Cortex of kidney (tissue), 1 donor: Measurements from ENCODE around the gene HPS5.
"Not testable (repeated sequence)": the region's sequence is repeated elsewhere in the genome, so short reads cannot be mapped to it uniquely, and the experiment has no call there.

Experiments used
- DNase-seq: peaks from one replicate; lab custom pipeline; 2025; lab: John Stamatoyannopoulos, UW

Gene HPS5, protein sequence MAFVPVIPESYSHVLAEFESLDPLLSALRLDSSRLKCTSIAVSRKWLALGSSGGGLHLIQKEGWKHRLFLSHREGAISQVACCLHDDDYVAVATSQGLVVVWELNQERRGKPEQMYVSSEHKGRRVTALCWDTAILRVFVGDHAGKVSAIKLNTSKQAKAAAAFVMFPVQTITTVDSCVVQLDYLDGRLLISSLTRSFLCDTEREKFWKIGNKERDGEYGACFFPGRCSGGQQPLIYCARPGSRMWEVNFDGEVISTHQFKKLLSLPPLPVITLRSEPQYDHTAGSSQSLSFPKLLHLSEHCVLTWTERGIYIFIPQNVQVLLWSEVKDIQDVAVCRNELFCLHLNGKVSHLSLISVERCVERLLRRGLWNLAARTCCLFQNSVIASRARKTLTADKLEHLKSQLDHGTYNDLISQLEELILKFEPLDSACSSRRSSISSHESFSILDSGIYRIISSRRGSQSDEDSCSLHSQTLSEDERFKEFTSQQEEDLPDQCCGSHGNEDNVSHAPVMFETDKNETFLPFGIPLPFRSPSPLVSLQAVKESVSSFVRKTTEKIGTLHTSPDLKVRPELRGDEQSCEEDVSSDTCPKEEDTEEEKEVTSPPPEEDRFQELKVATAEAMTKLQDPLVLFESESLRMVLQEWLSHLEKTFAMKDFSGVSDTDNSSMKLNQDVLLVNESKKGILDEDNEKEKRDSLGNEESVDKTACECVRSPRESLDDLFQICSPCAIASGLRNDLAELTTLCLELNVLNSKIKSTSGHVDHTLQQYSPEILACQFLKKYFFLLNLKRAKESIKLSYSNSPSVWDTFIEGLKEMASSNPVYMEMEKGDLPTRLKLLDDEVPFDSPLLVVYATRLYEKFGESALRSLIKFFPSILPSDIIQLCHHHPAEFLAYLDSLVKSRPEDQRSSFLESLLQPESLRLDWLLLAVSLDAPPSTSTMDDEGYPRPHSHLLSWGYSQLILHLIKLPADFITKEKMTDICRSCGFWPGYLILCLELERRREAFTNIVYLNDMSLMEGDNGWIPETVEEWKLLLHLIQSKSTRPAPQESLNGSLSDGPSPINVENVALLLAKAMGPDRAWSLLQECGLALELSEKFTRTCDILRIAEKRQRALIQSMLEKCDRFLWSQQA

DNA sequence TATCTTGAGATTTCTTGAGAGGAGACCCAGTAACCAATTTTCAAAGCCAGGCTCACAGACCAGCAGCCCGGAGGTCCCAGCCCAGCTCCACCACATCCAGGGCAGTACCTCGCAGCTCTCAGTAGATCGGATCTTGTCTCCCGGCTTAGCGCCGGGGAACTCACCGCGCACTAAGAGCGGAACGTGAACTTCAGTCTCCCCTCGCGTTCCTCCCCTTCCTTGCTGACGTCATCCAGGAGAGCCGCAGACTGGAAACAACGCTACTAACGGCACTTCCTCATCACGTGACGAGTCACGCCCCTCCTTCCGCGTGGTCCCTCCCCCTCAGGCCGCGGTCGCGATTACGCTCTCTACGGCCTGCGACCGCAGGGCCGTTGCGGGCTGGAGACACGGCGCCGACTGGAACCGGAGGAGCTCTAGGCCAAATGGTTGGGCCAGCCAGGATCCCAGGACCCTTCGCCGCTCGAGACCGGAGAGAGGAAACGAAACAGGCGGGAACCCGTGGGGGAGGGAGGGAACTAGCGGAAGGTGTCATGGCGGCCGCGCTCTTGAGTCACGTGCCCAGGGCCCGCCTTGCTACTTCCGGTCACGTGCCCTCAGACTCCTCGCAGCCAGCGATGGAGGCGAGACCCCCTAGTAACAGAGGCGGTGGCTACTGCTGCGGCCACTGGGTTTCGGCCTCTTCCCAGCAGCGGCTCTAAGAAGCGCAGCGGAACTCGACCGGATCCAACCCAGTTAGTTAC, at the start of gene HPS5, which contains the start of gene GTF2H1:
Gene HPS5, minus strand, starts transcription at position 172 of the 743 bp plus-strand sequence. CDS start 4,282 bp downstream, outside the sequence.
Gene GTF2H1, plus strand, starts transcription at position 599 of the 743 bp plus-strand sequence. CDS start 10,508 bp downstream, outside the sequence.
- peak; percentile 60 for DNase-seq

DNA sequence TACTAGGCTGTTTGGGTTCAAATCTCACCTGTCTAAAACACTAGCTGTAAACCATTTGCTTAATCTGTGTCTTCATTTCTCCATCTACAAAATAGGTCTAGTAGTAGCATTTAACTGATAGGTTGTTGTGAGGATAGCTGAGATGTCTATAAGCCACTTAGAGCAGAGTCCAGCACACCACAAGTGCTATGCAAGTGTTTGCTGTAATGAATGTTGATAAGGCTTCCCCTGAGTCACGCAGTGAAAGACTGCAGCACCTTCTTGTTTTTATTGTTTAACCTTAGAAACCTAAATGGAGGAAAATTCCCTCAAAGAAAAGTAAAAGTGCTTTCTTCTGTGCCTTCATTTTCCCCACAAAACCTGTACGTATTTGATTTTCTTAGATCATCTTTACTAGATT, 49.3 kb upstream of the HPS5 start:
- DNase-seq, result no peak

DNA sequence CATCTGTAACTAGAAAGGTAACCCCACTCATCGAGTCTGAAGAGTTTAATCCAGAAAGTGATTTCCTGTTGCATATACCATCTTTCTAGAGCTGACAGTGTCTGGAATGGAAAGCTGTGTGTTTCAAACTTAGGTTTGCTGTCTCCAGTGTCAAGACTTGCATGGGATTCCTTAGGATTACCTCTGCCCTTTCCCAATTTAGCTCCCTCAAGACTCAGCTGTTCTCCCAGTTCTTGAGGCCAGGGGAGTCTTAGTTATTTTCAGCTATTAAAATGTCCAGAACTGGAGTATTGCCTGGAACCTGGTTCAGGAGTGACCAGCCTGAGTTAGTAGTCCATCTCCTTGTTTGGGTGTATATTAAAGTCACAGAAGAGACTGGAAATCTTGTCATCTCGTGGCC, 47.5 kb upstream of the HPS5 start:
- DNase-seq, result no peak

DNA sequence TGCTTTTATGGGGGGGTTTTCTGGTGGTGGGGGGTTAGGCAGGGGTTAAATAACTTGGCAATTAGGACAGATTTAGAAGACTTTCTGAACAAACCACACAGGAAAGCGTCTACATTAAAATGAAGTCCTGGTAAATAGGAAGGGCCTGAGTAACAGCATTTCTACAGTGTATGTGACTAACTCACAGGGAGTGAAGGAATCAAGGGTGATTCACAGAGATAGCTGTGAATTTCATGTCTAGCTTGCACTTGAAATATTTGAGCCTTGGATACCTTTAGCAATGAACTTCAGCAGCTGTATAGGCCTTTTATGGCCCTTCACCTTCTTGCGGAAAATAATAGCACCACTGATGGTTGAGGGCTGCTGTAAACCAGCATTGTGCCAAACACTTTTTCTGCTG, 46.3 kb upstream of the HPS5 start:
- no peak for DNase-seq

DNA sequence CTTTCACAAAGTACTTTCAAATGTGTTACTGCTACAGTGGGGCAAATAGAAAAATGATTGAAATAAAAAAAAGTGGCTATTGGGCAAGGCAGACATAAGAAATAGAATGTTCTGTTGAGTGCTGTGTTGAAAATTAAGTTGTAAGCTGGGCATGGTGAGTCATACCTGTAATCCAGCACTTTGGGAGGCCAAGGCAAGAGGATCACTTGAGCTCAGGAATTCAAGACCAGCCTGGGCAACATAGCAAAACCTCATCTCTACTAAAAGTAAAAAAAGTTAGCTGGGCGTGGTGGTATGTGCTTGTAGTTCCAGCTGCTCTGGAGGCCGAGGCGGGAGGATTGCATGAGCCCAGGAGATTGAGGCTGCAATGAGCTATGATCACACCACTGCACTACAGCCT, 45.5 kb upstream of the HPS5 start:
- no peak for DNase-seq

DNA sequence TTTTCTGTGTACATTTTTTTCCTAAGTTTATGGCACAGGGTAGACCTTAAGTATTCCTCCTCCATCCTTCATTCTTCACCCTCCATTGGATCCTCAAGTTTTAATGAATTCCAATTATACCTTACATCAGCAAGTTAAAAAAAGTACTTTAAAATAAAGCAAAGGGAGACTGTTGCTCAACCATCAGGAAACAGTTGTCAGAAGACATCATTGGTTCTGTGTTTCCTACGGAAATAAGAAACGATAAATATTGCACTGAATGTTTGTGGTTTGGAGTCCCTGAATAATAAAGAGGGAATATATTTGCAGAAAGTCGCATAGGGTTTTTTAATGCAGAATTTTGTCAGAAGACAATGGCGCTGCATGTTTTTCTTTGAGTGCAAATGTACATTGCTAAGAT, 44.3 kb upstream of the HPS5 start:
- DNase-seq, result no peak

DNA sequence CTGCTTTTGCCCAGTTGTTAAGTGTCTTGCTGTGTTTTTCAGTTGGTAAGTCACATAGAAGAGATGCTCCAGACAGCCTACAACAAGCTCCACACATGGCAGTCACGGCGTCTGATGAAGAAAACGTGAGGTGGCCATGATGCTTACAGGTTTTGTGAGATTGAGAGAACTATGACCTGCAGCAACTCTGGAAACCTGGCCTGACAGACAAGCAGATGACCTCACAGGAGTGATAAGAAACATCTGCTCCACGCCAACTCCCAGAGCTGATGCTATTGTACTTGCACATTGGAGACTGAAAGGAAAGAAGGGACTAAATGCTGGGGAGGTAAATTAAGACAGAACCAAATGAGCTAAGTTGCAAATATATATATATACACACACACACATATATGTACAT, 43.8 kb upstream of the HPS5 start:
- no peak for DNase-seq

DNA sequence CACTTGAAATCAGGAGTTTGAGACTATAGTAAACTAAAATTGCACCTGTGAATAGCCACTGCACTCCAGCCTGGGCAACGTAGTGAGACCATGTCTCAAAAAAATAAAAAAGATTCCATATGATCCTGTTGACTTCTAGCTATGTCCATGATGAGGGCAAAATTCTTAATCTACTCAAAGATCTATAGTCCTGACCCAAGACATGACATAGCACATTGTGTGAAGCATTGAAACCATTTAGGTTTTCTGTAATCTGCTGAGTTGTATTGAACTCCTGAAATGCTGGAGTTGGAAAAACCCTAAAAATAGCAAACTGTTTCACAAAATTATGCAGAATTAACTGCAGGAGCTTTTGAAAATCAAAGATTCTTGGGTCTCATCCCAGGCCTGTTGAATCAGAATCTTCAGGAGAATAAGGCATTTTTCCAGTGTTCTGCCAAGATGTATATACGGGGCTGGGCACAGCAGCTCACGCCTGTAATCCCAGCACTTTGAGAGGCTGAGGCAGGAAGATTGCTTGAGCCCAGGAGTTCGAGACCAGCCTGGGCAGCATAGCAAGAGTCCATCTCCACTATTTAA, 42.6 kb upstream of the HPS5 start:
- no peak for DNase-seq

DNA sequence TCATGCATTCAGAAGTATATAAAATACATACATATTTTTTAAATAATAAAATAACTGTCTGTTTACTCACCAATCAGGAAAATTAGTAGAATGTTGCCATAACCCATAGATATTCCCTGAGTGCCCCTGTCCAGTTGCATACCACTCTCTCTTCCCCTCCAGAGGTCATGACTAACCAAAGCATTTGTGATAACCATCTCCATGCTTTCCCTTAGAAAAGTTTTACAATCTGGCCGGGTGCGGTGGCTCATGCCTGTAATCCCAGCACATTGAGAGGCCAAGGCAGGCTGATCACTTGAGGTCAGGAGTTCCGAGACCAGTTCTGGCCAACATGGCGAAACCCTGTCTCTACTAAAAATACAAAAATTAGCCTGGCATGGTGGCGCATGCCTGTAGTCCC, 39.2 kb upstream of the HPS5 start:
- no peak for DNase-seq

DNA sequence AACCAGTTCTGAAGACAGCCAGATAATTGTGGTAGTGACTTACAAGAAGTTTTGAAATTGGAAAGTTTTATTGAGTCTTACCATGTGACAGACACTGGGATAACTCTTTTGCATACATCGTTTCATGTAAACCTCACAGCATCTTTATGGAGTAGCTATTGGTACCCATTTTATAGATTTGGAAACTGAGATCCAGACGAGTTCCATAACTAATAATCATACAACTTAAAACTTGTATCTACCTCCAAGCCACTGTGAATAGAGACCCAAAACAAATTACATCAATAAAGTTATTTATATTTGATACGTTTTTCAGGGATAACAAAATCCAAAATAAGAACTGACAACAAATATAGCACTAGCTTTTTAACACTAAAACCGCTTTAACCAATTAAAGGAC, 36.7 kb upstream of the HPS5 start:
- no peak for DNase-seq

DNA sequence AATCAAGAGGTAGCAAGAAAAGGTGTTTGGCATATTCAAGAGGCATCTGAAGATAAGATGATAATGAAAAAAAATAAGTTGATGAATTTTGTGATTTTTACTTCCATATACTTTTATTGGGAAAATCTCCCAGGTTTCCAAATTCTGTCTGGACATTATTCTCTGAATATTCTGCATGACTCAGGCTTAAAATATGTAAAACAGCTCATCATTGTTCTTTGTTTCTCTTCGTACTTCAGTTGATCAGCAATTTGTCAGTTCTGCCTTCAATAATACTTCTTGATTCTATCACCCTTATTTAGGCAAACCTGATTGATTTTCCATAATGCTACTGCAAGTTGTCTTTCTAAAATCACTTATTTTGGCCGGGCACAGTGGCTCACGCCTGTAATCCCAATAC, 30.6 kb upstream of the HPS5 start:
- no peak for DNase-seq

DNA sequence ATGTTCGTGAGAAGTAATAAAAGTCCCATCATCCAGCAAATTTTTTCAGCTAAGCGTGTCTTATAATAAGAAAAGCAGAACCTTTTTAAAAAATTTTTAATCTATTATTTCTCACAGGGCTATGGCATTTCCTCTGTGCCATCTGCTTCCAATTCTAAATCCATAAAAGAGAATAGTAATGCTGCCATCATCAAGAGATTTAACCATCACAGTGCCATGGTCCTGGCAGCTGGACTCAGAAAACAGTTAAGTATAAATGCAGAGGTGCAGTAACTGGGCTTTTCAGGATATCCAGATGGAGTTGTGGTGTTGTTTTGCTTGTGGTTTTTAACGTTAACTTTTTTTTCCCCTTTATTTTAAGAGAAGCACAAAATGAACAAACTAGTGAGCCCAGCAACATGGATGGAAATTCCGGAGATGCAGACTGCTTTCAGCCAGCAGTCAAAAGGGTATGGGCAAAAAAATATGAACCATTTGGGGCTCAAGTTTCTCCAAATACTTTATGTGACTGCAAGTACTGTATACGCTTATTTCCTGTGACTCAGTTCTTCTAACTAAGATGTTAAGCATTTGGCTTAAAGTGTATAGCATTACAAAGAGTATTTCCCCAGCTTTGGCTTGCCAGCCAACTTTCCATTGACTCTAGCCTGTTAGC, 25.7 kb upstream of the HPS5 start:
- DNase-seq, result no peak

DNA sequence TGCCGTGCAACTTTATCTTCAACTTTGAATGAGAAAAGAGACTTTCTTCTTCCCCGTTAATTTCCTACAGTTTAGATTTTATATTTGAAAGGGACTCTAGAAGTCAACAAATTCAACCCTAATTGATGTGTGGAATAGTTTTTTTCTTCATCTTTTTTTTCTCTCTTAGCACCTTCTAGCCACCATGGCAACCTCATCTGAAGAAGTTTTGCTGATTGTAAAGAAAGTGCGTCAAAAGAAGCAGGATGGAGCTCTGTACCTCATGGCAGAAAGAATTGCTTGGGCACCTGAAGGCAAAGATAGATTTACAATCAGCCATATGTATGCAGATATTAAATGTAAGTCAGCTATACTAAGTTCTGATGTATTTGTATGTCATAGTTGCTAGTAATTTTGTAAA, 11.0 kb upstream of the HPS5 start:
- no peak for DNase-seq

DNA sequence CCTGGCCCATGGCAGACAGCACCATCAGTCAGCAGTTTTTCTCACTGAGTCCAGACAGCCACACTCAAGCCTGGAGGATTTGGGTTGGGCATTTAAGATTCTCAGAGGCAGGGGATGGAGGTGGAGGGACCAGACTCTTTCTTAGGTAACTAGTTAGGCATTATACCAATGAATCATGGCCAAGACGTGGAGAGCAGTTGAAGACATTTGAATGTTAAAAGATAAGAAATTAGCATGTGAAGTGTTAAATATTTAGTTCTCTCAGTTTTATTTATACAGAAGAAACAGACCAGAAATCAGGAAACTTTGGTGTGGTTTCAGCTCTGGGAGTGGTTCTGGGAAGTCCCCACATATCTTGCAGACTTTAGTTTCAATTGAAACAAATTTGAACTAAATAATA, 10.4 kb upstream of the HPS5 start:
- DNase-seq, result no peak

DNA sequence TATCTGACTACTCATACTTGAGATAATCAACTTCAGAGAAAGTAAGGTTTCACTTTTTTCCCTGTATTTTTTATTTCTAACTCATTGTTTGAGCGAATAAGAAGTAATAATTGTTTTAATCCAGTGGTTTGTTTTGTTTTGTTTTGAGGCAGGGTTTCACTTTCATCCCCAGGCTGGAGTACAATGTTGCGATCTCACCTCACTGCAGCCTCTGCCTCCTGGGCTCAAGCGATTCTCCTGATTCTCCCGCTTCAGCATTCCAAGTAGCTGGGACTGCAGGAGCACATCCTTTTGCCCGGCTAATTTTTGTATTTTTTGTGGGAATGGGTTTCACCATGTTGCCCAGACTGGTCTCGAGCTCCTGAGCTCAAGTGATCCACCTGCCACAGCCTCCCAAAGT, 9.0 kb upstream of the HPS5 start:
- DNase-seq, result no peak

DNA sequence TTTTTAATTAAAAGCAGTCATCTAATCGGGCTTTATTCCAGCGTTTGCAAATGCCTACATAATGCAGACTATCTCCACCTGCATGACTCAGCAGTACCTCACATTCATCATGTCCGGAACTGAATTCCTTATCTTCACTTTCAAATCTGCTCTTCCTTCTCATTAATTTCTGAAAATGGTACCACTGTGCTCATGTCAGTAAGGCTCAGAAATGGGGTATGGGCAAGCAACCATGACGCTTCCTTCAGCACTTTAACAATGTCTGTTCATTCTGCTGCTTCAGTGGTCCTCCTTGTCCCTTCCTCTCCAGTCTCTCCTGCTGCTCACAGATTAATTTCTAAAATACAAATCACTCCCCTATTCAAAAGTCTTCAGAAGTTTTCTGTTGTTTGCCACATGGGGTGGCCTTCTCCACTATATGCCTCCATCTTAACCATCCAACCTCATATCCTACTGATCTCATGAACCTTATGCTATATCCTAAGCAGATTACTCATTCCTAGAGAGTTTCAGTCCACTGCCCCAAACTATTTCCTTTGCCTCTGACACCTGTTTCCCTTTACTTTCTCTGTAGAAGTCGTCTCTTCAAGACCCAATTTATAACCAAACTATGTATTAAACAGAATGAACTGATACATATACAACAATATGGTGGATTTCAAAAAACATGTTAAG, 7.4 kb upstream of the HPS5 start:
- no peak for DNase-seq

DNA sequence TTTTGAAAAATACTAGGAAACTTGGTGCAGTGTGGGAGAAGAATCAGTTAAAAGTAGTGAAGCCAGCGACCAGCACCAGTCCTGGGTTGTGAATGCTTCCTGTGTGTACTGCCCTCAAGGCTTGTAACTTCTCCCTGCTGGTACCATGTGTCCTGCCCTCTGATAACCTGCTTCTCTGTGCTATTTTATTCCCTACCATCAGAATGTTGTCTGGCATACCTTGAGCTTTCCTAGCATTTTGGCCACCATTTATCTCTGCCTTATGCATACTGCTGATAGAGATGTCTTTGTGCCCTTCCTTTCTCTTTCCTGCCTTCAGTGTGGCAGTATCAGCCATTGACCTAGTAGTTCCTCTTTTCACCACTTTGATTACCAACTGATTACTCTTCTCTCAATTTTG, 2.4 kb upstream of the HPS5 start:
- DNase-seq, result no peak

DNA sequence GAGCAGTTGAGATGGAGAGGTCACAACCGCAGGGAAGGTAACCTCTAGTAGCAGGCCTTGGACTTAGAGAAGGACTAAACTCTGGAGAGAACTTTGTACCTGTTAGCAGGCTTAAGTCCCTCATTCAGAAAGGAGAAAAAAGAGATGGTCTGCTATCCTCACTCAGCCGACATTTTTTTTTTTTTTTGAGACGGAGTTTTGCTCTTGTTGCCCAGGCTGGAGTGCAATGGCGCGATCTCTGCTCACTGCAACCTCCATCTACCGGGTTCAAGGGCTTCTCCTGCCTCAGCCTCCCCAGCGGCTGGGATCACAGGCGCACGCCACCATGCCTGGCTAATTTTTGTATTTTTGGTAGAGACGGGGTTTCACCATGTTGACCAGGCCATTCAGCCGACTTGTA, 1.9 kb upstream of the HPS5 start:
- not testable (repeated sequence) for DNase-seq

DNA sequence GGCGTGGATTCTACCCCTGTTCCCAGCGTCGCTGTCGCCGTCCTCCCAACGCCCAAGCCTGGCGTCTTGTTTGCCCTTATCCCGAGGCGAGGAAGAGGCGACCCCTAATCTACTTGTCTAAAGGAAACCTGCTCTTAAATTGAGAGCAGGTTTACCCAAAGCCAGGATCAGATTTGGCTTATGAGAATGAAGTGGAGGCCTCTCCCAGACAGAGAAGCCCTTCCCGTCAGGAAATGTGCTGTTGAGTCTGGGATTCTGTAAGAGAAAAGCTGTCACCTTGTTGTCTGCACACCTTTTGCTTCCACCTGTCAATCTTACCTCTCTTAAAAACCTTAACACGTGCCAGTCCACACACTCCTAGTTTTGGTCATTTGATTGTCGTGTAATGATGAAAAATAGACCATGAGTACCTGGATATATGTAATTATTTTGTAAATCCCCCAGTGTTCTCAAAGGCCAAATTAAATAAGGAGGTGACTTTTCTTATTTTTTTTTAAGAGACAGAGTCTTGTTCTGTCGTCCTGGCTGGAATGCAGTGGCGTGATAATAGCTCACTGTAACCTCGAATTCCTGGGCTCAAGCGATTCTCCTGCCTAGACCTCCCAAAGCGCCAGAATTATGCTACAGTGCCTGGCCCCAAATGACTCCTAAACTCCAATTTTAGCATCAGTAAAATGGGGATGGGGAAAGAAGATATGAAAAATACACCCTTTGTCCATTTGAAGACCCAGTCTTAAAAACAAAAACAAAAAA, 1.1 kb upstream of the HPS5 start:
- DNase-seq, result no peak

DNA sequence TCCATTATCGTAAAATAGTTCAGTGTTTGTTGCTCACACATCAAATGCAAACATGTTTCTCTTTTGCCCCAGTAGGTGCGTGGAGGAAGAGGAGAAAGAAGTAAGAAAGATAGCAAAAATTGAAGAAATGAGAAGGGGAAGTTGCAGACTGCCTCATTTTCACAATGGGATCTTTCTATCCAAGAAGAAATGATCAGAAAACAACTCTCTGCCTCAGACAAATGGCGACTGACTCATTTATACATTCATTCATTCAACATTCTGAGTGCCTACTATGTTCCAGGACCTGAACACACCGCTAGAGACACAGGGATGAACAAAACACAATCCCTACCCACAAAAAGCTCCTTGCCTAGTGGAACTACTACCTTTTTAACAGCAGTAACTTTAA, 367 bp downstream of the HPS5 start:
- DNase-seq, result no peak
